Left renal pelvis (tissue), 4 donors: ENCODE results near the gene NEURL1. TPM values are rescaled to one million over a fixed set of nuclear protein-coding genes. Genes with fewer than 3 reads are reported as not detected.

Experiments
- DNase-seq, 4 donors: peaks; one replicate each; pipeline ENCODE4 v3.0.0-alpha.2; 2013; ENCODE audit warnings: low read depth in 4 of 4, low spot score in 3 of 4
- polyA plus RNA-seq, 4 donors: library from polyadenylated mRNA; unstranded; fragments of 120-200 nt; gene quantifications; one replicate each; pipeline ENCODE4 v1.2.1, GENCODE V29; 2013; ENCODE audit not compliant: insufficient read length in 4 of 4

NEURL1 gene
- polyA plus RNA-seq, 4 donors = 0.83 to 3.3 (median 0.92) TPM

- DNase-seq = no peak
These were observed 85.4 kb downstream of the NEURL1 start for GRCh38 chr10:103578782-103579382.

GRCh38 chr10:103580011-103580410 lies 86.5 kb downstream of the NEURL1 start:
- no peak for DNase-seq

- DNase-seq = no peak
These were observed 86.9 kb downstream of the NEURL1 start for GRCh38 chr10:103580430-103580829.

GRCh38 chr10:103581499-103581898 lies 88.0 kb downstream of the NEURL1 start:
- no peak for DNase-seq

GRCh38 chr10:103582331-103583123 lies 89.0 kb downstream of the NEURL1 start:
- DNase-seq = no peak

- no peak for DNase-seq
These were observed 90.3 kb downstream of the NEURL1 start for GRCh38 chr10:103583871-103584215.

- DNase-seq = no peak
These were observed 90.9 kb downstream of the NEURL1 start for GRCh38 chr10:103584216-103585010.

- DNase-seq = no peak
These were observed 91.5 kb downstream of the NEURL1 start for GRCh38 chr10:103585011-103585405.

- DNase-seq = no peak
These were observed 93.6 kb downstream of the NEURL1 start for GRCh38 chr10:103587073-103587472.

- no peak for DNase-seq
These were observed 95.6 kb downstream of the NEURL1 start for GRCh38 chr10:103589074-103589630.

- DNase-seq = no peak
These were observed 96.6 kb downstream of the NEURL1 start for GRCh38 chr10:103590060-103590459.

- DNase-seq = no peak
These were observed 97.3 kb downstream of the NEURL1 start for GRCh38 chr10:103590744-103591291.

GRCh38 chr10:103592186-103593021 lies 98.9 kb downstream of the NEURL1 start:
- no peak for DNase-seq

GRCh38 chr10:103593022-103593570 lies 99.6 kb downstream of the NEURL1 start:
- DNase-seq = no peak

GRCh38 chr10:103595933-103596726 lies 102.6 kb downstream of the NEURL1 start:
- DNase-seq = no peak

GRCh38 chr10:103597003-103597402 lies 103.5 kb downstream of the NEURL1 start:
- no peak for DNase-seq

GRCh38 chr10:103598654-103599115 lies 105.2 kb downstream of the NEURL1 start:
- DNase-seq = peak; percentile 57 to 73 (median 67)

- no peak for DNase-seq
These were observed 105.7 kb downstream of the NEURL1 start for GRCh38 chr10:103599211-103599610.

- DNase-seq = no peak
These were observed 106.4 kb downstream of the NEURL1 start for GRCh38 chr10:103599907-103600306.
